Stimulated activated CD4-positive, alpha-beta T cell treated with anti-CD3 and anti-CD28 coated beads, Interleukin-15, amount 100 ng/mL, for 24 hours (primary cell): ENCODE data around the gene CCNI.
A peak's percentile ranks its signal among the peaks of the same experiment; 100 is the strongest.
"Not testable (repeated sequence)": the region's sequence is repeated elsewhere in the genome, so short reads cannot be mapped to it uniquely, and the experiment has no call there.

ENCODE experiments used
- DNase-seq: peaks from one replicate; pipeline ENCODE4 v3.0.0-alpha.2; 2020

Gene CCNI

GRCh38 chr4:77075869-77076799 is at the start of gene CCNI:
CCNI (minus strand) TSS chr4:77075989; CDS start chr4:77066362, 9,627 bp downstream.
- DNase-seq: peak; percentile 94

- no peak for DNase-seq
These were observed 48.8 kb upstream of the CCNI start for GRCh38 chr4:77124576-77124975.

GRCh38 chr4:77123411-77123810 is 47.6 kb upstream of the CCNI start:
- no peak for DNase-seq

- no peak for DNase-seq
These were observed 46.9 kb upstream of the CCNI start for GRCh38 chr4:77122656-77123055.

GRCh38 chr4:77121736-77122240 is 46.0 kb upstream of the CCNI start:
- no peak for DNase-seq

GRCh38 chr4:77120886-77121508 is 45.2 kb upstream of the CCNI start:
- no peak for DNase-seq

- no peak for DNase-seq
These were observed 41.9 kb upstream of the CCNI start for GRCh38 chr4:77117721-77118120.

- DNase-seq: no peak
These were observed 37.3 kb upstream of the CCNI start for GRCh38 chr4:77113069-77113468.

GRCh38 chr4:77110730-77111129 is 34.9 kb upstream of the CCNI start:
- no peak for DNase-seq

- no peak for DNase-seq
These were observed 29.2 kb upstream of the CCNI start for GRCh38 chr4:77104791-77105540.

- no peak for DNase-seq
These were observed 28.6 kb upstream of the CCNI start for GRCh38 chr4:77104388-77104787.

GRCh38 chr4:77100234-77100633 is 24.4 kb upstream of the CCNI start:
- no peak for DNase-seq

- DNase-seq: no peak
These were observed 21.8 kb upstream of the CCNI start for GRCh38 chr4:77097611-77098010.

GRCh38 chr4:77095101-77095821 is 19.5 kb upstream of the CCNI start:
- peak; percentile 82 for DNase-seq

- no peak for DNase-seq
These were observed 18.7 kb upstream of the CCNI start for GRCh38 chr4:77094496-77094895.

- no peak for DNase-seq
These were observed 17.6 kb upstream of the CCNI start for GRCh38 chr4:77093401-77093800.

- DNase-seq: no peak
These were observed 17.2 kb upstream of the CCNI start for GRCh38 chr4:77092975-77093374.

- no peak for DNase-seq
These were observed 14.1 kb upstream of the CCNI start for GRCh38 chr4:77089866-77090265.

- not testable (repeated sequence) for DNase-seq
These were observed 11.2 kb upstream of the CCNI start for GRCh38 chr4:77087027-77087426.

- no peak for DNase-seq
These were observed 8.3 kb upstream of the CCNI start for GRCh38 chr4:77084019-77084639.

- no peak for DNase-seq
These were observed 7.3 kb upstream of the CCNI start for GRCh38 chr4:77082886-77083608.
